NB4 (cell line): ENCODE data around the gene MBLAC1.
A peak's percentile ranks its signal among the peaks of the same experiment; 100 is the strongest.

Experiments used
- POLR2A ChIP-seq: IDR thresholded peaks from 2 replicates; pipeline ENCODE4 v1.6.1; 2011; ENCODE audit warnings: mild to moderate bottlenecking; ENCODE audit not compliant: insufficient read length; ENCODE audit errors: extremely low read depth
- TF ChIP-seq, protein P1 (sequence below): IDR thresholded peaks from one replicate; pipeline ENCODE4 v1.5.1; 2012; ENCODE audit warnings: low read depth, low read length
- TF ChIP-seq, protein P2 (sequence below): IDR thresholded peaks from 2 replicates; pipeline ENCODE4 v1.6.1; 2011; ENCODE audit warnings: low read depth, low read length

DNA sequence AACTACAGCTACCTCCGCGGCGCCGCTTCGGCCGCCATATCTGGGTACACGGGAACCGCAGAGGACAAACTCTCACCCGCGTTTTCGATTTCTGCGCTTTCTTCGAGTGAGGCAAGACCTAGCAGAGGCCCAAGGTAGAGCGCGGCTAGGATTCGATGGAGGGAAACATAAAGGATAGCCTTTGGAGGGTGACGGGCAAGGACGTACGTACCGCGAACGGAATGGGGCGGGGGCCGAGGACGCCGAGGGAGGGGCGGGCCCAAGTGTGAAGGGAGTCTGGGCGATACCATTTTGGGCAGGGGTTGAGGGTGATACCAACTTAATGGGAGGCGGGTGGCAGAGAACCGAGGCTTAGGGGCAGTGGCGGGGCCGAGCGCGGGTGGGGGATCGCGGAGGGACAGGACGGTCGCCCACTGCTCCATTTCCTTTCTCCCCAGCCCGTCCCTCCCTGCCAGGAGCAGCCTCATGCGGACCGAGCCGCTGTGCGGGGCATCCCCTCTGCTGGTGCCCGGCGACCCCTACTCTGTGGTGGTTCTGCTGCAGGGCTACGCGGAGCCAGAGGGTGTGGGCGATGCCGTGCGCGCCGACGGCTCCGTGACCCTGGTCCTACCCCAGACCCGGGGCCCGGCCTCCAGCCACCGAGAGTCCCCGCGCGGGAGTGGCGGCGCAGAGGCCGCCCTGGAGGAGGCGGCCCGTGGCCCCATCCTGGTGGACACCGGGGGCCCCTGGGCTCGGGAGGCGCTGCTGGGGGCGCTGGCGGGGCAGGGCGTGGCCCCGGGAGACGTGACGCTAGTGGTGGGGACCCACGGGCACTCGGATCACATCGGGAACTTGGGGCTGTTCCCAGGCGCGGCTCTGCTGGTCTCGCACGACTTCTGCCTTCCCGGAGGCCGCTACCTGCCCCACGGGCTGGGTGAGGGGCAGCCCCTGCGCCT lies at the start of gene MBLAC1:
- TF ChIP-seq, protein P1, sequence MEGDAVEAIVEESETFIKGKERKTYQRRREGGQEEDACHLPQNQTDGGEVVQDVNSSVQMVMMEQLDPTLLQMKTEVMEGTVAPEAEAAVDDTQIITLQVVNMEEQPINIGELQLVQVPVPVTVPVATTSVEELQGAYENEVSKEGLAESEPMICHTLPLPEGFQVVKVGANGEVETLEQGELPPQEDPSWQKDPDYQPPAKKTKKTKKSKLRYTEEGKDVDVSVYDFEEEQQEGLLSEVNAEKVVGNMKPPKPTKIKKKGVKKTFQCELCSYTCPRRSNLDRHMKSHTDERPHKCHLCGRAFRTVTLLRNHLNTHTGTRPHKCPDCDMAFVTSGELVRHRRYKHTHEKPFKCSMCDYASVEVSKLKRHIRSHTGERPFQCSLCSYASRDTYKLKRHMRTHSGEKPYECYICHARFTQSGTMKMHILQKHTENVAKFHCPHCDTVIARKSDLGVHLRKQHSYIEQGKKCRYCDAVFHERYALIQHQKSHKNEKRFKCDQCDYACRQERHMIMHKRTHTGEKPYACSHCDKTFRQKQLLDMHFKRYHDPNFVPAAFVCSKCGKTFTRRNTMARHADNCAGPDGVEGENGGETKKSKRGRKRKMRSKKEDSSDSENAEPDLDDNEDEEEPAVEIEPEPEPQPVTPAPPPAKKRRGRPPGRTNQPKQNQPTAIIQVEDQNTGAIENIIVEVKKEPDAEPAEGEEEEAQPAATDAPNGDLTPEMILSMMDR = no peak
- TF ChIP-seq, protein P2, sequence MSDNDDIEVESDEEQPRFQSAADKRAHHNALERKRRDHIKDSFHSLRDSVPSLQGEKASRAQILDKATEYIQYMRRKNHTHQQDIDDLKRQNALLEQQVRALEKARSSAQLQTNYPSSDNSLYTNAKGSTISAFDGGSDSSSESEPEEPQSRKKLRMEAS = peak; percentile 45
- peak; percentile 90 for TF ChIP-seq POLR2A
